Peyer's patch (tissue), 4 donors: ENCODE data around the gene MLX. TPM values are rescaled to one million over a fixed set of nuclear protein-coding genes. Genes with fewer than 3 reads are reported as not detected.

ENCODE experiments used
- DNase-seq, 3 donors: peaks; one replicate each; pipeline ENCODE4 v3.0.0-alpha.2; 2017 to 2019
- H3K27ac ChIP-seq, 4 donors: fragments of 200-600 bp; sonication (generic); one replicate each; pipeline ENCODE4 v1.5.1; 2016 to 2019
- H3K27me3 ChIP-seq, 2 donors: fragments of 200-600 bp; sonication (generic); one replicate each; pipeline ENCODE4 v1.5.1; 2019
- H3K36me3 ChIP-seq, 3 donors: fragments of 200-600 bp; sonication (generic); one replicate each; pipeline ENCODE4 v1.5.1; 2016 to 2019
- H3K4me1 ChIP-seq, 4 donors: fragments of 200-600 bp; sonication (generic); one replicate each; pipeline ENCODE4 v1.5.1; 2016 to 2019
- H3K4me3 ChIP-seq, 4 donors: fragments of 200-600 bp; sonication (generic); 1 replicate in 3 of 4; 2 replicates in 1 of 4; pipeline ENCODE4 v1.5.1; 2016 to 2019; ENCODE audit warnings: mild to moderate bottlenecking in 1 of 4
- H3K9me3 ChIP-seq, 4 donors: fragments of 200-600 bp; sonication (generic); one replicate each; pipeline ENCODE4 v1.5.1; 2016 to 2019; ENCODE audit warnings: mild to moderate bottlenecking in 1 of 4
- POLR2A ChIP-seq, 2 donors: fragments of 450-650 bp; IDR thresholded peaks; one replicate each; pipeline ENCODE4 v1.5.1; 2017; ENCODE audit warnings: antibody characterized with exemption in 2 of 2, mild to moderate bottlenecking in 2 of 2, moderate library complexity in 2 of 2
- total RNA-seq, 4 donors: library from RNA; depleted of rRNA; stranded (reverse); fragments of >200 nt; gene quantifications; one replicate each; pipeline ENCODE4 v1.1.0, GENCODE V29; 2016
- TF ChIP-seq, protein P1 (sequence below), 6 experiments: fragments of 450-650 bp in 4 of 6; fragments of 200-600 bp in 2 of 6; sonication (generic) in 1 of 6; IDR thresholded peaks; one replicate each; pipeline ENCODE4 v1.5.1; 2017 to 2019; ENCODE audit warnings: antibody characterized with exemption in 6 of 6, mild to moderate bottlenecking in 3 of 6, moderate library complexity in 1 of 6

MLX gene
- total RNA-seq, 4 donors from 2014 or later, result 65.2 to 180 (median 133) TPM

GRCh38 chr17:42530952-42531454, 35.9 kb upstream of the MLX start:
- no peaks in the 10 kb centered on the region for H3K36me3 ChIP-seq
- peaks cover 0 to 34% (median 13%) of the 10 kb centered on the region in 4 donors for H3K4me1 ChIP-seq
- DNase-seq, result no peak
- H3K4me3 ChIP-seq, result no peak overlapping the region
- H3K27ac ChIP-seq, result peak overlapping the region in 3 of 4 donors; percentile 77 to 97 (median 85)
- no peaks in the 10 kb centered on the region for H3K9me3 ChIP-seq
- no peaks in the 10 kb centered on the region for H3K27me3 ChIP-seq
- no peak for TF ChIP-seq POLR2A (IDR thresholded peaks at IDR 0.05)
- TF ChIP-seq, protein P1, sequence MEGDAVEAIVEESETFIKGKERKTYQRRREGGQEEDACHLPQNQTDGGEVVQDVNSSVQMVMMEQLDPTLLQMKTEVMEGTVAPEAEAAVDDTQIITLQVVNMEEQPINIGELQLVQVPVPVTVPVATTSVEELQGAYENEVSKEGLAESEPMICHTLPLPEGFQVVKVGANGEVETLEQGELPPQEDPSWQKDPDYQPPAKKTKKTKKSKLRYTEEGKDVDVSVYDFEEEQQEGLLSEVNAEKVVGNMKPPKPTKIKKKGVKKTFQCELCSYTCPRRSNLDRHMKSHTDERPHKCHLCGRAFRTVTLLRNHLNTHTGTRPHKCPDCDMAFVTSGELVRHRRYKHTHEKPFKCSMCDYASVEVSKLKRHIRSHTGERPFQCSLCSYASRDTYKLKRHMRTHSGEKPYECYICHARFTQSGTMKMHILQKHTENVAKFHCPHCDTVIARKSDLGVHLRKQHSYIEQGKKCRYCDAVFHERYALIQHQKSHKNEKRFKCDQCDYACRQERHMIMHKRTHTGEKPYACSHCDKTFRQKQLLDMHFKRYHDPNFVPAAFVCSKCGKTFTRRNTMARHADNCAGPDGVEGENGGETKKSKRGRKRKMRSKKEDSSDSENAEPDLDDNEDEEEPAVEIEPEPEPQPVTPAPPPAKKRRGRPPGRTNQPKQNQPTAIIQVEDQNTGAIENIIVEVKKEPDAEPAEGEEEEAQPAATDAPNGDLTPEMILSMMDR (IDR thresholded peaks at IDR 0.05), result no peak

- TF ChIP-seq, protein P1 (IDR thresholded peaks at IDR 0.05), result peak in 5 of 6 experiments; percentile 46 to 75 (median 68)
- TF ChIP-seq POLR2A (IDR thresholded peaks at IDR 0.05), result peak; percentile 13 to 65
- Histone ChIP-seq H3K27ac (peak overlapping the region; percentile 77 to 97 (median 81)), H3K4me3 (peak overlapping the region; percentile 45 to 69 (median 58)), H3K9me3 (no peaks in the 10 kb centered on the region), H3K27me3 (no peaks in the 10 kb centered on the region), H3K36me3 (no peaks in the 10 kb centered on the region), H3K4me1 (peaks cover 0 to 28% (median 11%) of the 10 kb centered on the region in 4 donors)
- peak; percentile 68 to 86 (median 83) for DNase-seq
These were observed 35.2 kb upstream of the MLX start for GRCh38 chr17:42531455-42532354.

GRCh38 chr17:42535155-42536047, 31.5 kb upstream of the MLX start:
- Histone ChIP-seq H3K27me3 (no peaks in the 10 kb centered on the region), H3K4me3 (peak overlapping the region; percentile 52 to 96 (median 78)), H3K9me3 (no peaks in the 10 kb centered on the region), H3K36me3 (peaks cover 0 to 13% (median 0%) of the 10 kb centered on the region in 3 donors), H3K4me1 (peaks cover 4 to 29% (median 12%) of the 10 kb centered on the region in 4 donors), H3K27ac (peak overlapping the region; percentile 85 to 98 (median 88))
- no peak for DNase-seq
- TF ChIP-seq POLR2A (IDR thresholded peaks at IDR 0.05), result no peak
- TF ChIP-seq, protein P1 (IDR thresholded peaks at IDR 0.05), result no peak

- H3K4me3 ChIP-seq, result peak within 1 kb of the TSS; percentile 52 to 96 (median 78)
- peaks cover 4 to 30% (median 10%) of the 10 kb centered on the region in 4 donors for H3K4me1 ChIP-seq
- no peaks in the 10 kb centered on the region for H3K9me3 ChIP-seq
- H3K36me3 ChIP-seq, result peaks cover 0 to 16% (median 0%) of the 10 kb centered on the region in 3 donors
- peak within 1 kb of the TSS; percentile 85 to 98 (median 88) for H3K27ac ChIP-seq
- H3K27me3 ChIP-seq, result no peaks in the 10 kb centered on the region
- TF ChIP-seq, protein P1 (IDR thresholded peaks at IDR 0.05), result no peak
- TF ChIP-seq POLR2A (IDR thresholded peaks at IDR 0.05), result peak; percentile 49 to 64
- peak; percentile 97 to 98 (median 97) for DNase-seq
These were observed 30.9 kb upstream of the MLX start, which contains the start of gene NAGLU for GRCh38 chr17:42536048-42536371. Gene NAGLU (plus strand): TSS chr17:42536241. CDS start chr17:42536273, 32 bp downstream.
